Activated CD4-positive, alpha-beta T cell treated with anti-CD3 and anti-CD28 coated beads, Interleukin-2, amount 50 U/mL, for 24 hours (primary cell): ENCODE results near the gene PRODH.
"Not testable (repeated sequence)": the region's sequence is repeated elsewhere in the genome, so short reads cannot be mapped to it uniquely, and the experiment has no call there.

Source experiments
- DNase-seq, 2 donors: peaks; one replicate each; pipeline ENCODE4 v3.0.0-alpha.2; 2020; ENCODE audit warnings: low read depth in 1 of 2, low spot score in 1 of 2

Gene PRODH

GRCh38 chr22:18954990-18955571 lies 19.0 kb upstream of the PRODH start:
- DNase-seq: no peak

GRCh38 chr22:18954303-18954989 lies 18.4 kb upstream of the PRODH start:
- DNase-seq: peak; percentile 18 to 41

GRCh38 chr22:18953128-18953527 lies 17.0 kb upstream of the PRODH start:
- DNase-seq: not testable (repeated sequence)

GRCh38 chr22:18952022-18952421 lies 15.9 kb upstream of the PRODH start:
- no peak for DNase-seq

GRCh38 chr22:18950141-18950540 lies 14.0 kb upstream of the PRODH start:
- no peak for DNase-seq

GRCh38 chr22:18947905-18948304 lies 11.8 kb upstream of the PRODH start:
- DNase-seq: no peak

GRCh38 chr22:18947105-18947504 lies 11.0 kb upstream of the PRODH start:
- not testable (repeated sequence) for DNase-seq

GRCh38 chr22:18938691-18939090 lies 2.6 kb upstream of the PRODH start:
- DNase-seq: not testable (repeated sequence)

- not testable (repeated sequence) for DNase-seq
Measured at GRCh38 chr22:18934688-18935087, 1.4 kb downstream of the PRODH start.

GRCh38 chr22:18933914-18934313 lies 2.2 kb downstream of the PRODH start:
- DNase-seq: no peak

- DNase-seq: no peak
Measured at GRCh38 chr22:18931905-18932652, 4.0 kb downstream of the PRODH start.

GRCh38 chr22:18929459-18929858 lies 6.6 kb downstream of the PRODH start:
- no peak for DNase-seq

GRCh38 chr22:18927573-18927972 lies 8.5 kb downstream of the PRODH start:
- DNase-seq: no peak

- DNase-seq: no peak
Measured at GRCh38 chr22:18927020-18927419, 9.1 kb downstream of the PRODH start.

- no peak for DNase-seq
Measured at GRCh38 chr22:18925368-18926064, 10.6 kb downstream of the PRODH start.

GRCh38 chr22:18920257-18920902 lies 15.7 kb downstream of the PRODH start:
- not testable (repeated sequence) for DNase-seq

GRCh38 chr22:18917818-18918217 lies 18.3 kb downstream of the PRODH start:
- DNase-seq: not testable (repeated sequence)

- DNase-seq: not testable (repeated sequence)
Measured at GRCh38 chr22:18915550-18915949, 20.5 kb downstream of the PRODH start.

- not testable (repeated sequence) for DNase-seq
Measured at GRCh38 chr22:18914558-18914957, 21.5 kb downstream of the PRODH start.

- not testable (repeated sequence) for DNase-seq
Measured at GRCh38 chr22:18912264-18912946, 23.7 kb downstream of the PRODH start.
